ENCODE data around the gene IGF2BP2. TPM values are rescaled to one million over a fixed set of nuclear protein-coding genes. Genes with fewer than 3 reads are reported as not detected.

Gene IGF2BP2
- total RNA-seq, 1 donor from 2014 or later: 17.9 TPM

GRCh38 chr3:185822221-185823000 lies 2.4 kb downstream of the IGF2BP2 start:
- H3K27me3 ChIP-seq (ENCODE audit: low read depth): peaks cover 38% of the 10 kb centered on the region
- H3K27ac ChIP-seq (replicated peaks): no peak overlapping the region
- H3K4me3 ChIP-seq: peak overlapping the region; percentile 88
- intact Hi-C loops (cut with micrococcal nuclease): no loop called here
- H3K9me3 ChIP-seq (replicated peaks): no peaks in the 10 kb centered on the region
- no peak for TF ChIP-seq CTCF (IDR thresholded peaks at IDR 0.05; ENCODE audit: borderline replicate concordance)
- H3K4me1 ChIP-seq: peaks cover 53% of the 10 kb centered on the region
- no peaks in the 10 kb centered on the region for H3K36me3 ChIP-seq
- no peak for DNase-seq

GRCh38 chr3:185820973-185821758 lies 3.7 kb downstream of the IGF2BP2 start:
- no peaks in the 10 kb centered on the region for H3K9me3 ChIP-seq (replicated peaks)
- H3K36me3 ChIP-seq: no peaks in the 10 kb centered on the region
- peaks cover 35% of the 10 kb centered on the region for H3K27me3 ChIP-seq (ENCODE audit: low read depth)
- H3K27ac ChIP-seq (replicated peaks): no peak overlapping the region
- no peak for TF ChIP-seq CTCF (IDR thresholded peaks at IDR 0.05; ENCODE audit: borderline replicate concordance)
- no peak overlapping the region for H3K4me3 ChIP-seq
- intact Hi-C loops (cut with micrococcal nuclease): no loop called here
- no peak for DNase-seq
- H3K4me1 ChIP-seq: peaks cover 49% of the 10 kb centered on the region

GRCh38 chr3:185818267-185818875 lies 6.5 kb downstream of the IGF2BP2 start:
- intact Hi-C loops (cut with micrococcal nuclease): no loop called here
- Histone ChIP-seq H3K36me3 (no peaks in the 10 kb centered on the region), H3K27me3 (ENCODE audit: low read depth) (peaks cover 20% of the 10 kb centered on the region), H3K4me1 (peaks cover 36% of the 10 kb centered on the region), H3K27ac (replicated peaks) (no peak overlapping the region), H3K4me3 (no peak overlapping the region), H3K9me3 (replicated peaks) (no peaks in the 10 kb centered on the region)
- no peak for DNase-seq
- no peak for TF ChIP-seq CTCF (IDR thresholded peaks at IDR 0.05; ENCODE audit: borderline replicate concordance)

GRCh38 chr3:185815391-185816282 lies 9.2 kb downstream of the IGF2BP2 start:
- H3K9me3 ChIP-seq (replicated peaks): no peaks in the 10 kb centered on the region
- no peak overlapping the region for H3K27ac ChIP-seq (replicated peaks)
- peaks cover 14% of the 10 kb centered on the region for H3K4me1 ChIP-seq
- no peak for DNase-seq
- H3K4me3 ChIP-seq: no peak overlapping the region
- intact Hi-C loops (cut with micrococcal nuclease): no loop called here
- no peaks in the 10 kb centered on the region for H3K36me3 ChIP-seq
- no peak for TF ChIP-seq CTCF (IDR thresholded peaks at IDR 0.05; ENCODE audit: borderline replicate concordance)
- peaks cover 9% of the 10 kb centered on the region for H3K27me3 ChIP-seq (ENCODE audit: low read depth)
